Testis (tissue), 2 donors: Measurements from ENCODE around the gene NCKAP5.

Experiments used
- CTCF ChIP-seq, 3 experiments: fragments of 450-650 bp in 2 of 3; fragments of 200-600 bp in 1 of 3; sonication (generic) in 1 of 3; IDR thresholded peaks; one replicate each; pipeline ENCODE4 v1.5.1; 2016 to 2019; ENCODE audit warnings: antibody characterized with exemption in 3 of 3, mild to moderate bottlenecking in 2 of 3, moderate library complexity in 1 of 3
- POLR2A ChIP-seq: fragments of 450-650 bp; IDR thresholded peaks from one replicate; pipeline ENCODE4 v1.6.1; 2017; ENCODE audit warnings: antibody characterized with exemption, mild to moderate bottlenecking, moderate library complexity

GRCh38 chr2:132978840-132979239, 589.4 kb downstream of the NCKAP5 start:
- TF ChIP-seq CTCF (IDR thresholded peaks at IDR 0.05): no peak
- TF ChIP-seq POLR2A: no peak
